Stomach (tissue), 9 donors: ENCODE data around the gene GABRB1. TPM values are rescaled to one million over a fixed set of nuclear protein-coding genes. Genes with fewer than 3 reads are reported as not detected.

Experiments used
- DNase-seq, 2 donors: peaks; one replicate each; pipeline versions ENCODE4 v3.0.0 to v3.0.0-alpha.2; 2013 to 2019
- H3K27ac ChIP-seq, 5 donors: fragments of 200-600 bp in 4 of 5; sonication (generic) in 4 of 5; one replicate each; pipeline ENCODE4 v1.5.1; 2013 to 2019; ENCODE audit warnings: mild to moderate bottlenecking in 1 of 5, moderate library complexity in 1 of 5
- H3K27me3 ChIP-seq, 3 donors: fragments of 200-600 bp; sonication (generic); one replicate each; pipeline ENCODE4 v1.5.1; 2017 to 2019; ENCODE audit warnings: mixed run types in 1 of 3
- H3K36me3 ChIP-seq, 4 donors: fragments of 200-600 bp; sonication (generic); 1 replicate in 3 of 4; 2 replicates in 1 of 4; pipeline ENCODE4 v1.5.1; 2016 to 2019
- H3K4me1 ChIP-seq, 4 donors: fragments of 200-600 bp; sonication (generic); one replicate each; pipeline ENCODE4 v1.5.1; 2016 to 2019
- H3K4me3 ChIP-seq, 4 donors: fragments of 200-600 bp; sonication (generic) in 3 of 4; one replicate each; pipeline ENCODE4 v1.5.1; 2016 to 2019; ENCODE audit warnings: mild to moderate bottlenecking in 1 of 4
- H3K9me3 ChIP-seq, 4 donors: fragments of 200-600 bp; sonication (generic); one replicate each; pipeline ENCODE4 v1.5.1; 2016 to 2019
- EP300 ChIP-seq: sonication (generic); formaldehyde crosslinking; IDR thresholded peaks from one replicate; pipeline ENCODE4 v1.6.1; 2017; ENCODE audit warnings: antibody characterized with exemption
- POLR2A ChIP-seq, 4 donors: fragments of 450-650 bp; IDR thresholded peaks; one replicate each; pipeline ENCODE4 v1.6.1; 2016; ENCODE audit warnings: antibody characterized with exemption in 4 of 4, control low read depth in 2 of 4, mild to moderate bottlenecking in 1 of 4, moderate library complexity in 1 of 4
- POLR2AphosphoS5 ChIP-seq, 3 donors: sonication (generic); formaldehyde crosslinking; IDR thresholded peaks; one replicate each; pipeline ENCODE4 v1.6.1; 2016; ENCODE audit warnings: antibody characterized with exemption in 3 of 3
- WGBS, 5 donors: extraction: QIAGEN DNeasy Blood & Tissue Kit in 3 of 5; methylation state at CpG; one replicate each; pipeline versions ENCODE4 v1.1.5 to v1.1.7; 2013 to 2018; 5-methylcytosine and 5-hydroxymethylcytosine counted together
- intact Hi-C: fragments of 100-400 bp; cut with DNase I; formaldehyde crosslinking; loops from one replicate; pipeline ENCODE4 v1.15.1; 2023; ENCODE audit warnings: low total_unique reads
- polyA plus RNA-seq, 3 donors: library from polyadenylated mRNA; stranded (reverse); fragments of 200-250 nt; gene quantifications; one replicate each; pipeline ENCODE4 v1.2.3, GENCODE V29; 2013
- total RNA-seq, 5 donors: library from RNA; depleted of rRNA; stranded (reverse); fragments of >200 nt; gene quantifications; one replicate each; pipeline versions ENCODE4 v1.1.0 to v1.2.3, GENCODE V29; 2014 to 2016
- TF ChIP-seq, protein P1 (sequence below), 7 experiments: fragments of 450-650 bp in 4 of 7; fragments of 200-600 bp in 3 of 7; sonication (generic) in 3 of 7; IDR thresholded peaks; one replicate each; pipeline ENCODE4 v1.5.1; 2016 to 2019; ENCODE audit warnings: antibody characterized with exemption in 7 of 7, control low read depth in 2 of 7, mild to moderate bottlenecking in 1 of 7
- donor health status: healthy with polysubstance abuse.
- donor health status: Bipolar disorder and iron deficiency.
- donor health status: healthy.

The GABRB1 gene
- total and polyA plus RNA-seq, 8 donors = 2.8 TPM; not detected in 7

DNA sequence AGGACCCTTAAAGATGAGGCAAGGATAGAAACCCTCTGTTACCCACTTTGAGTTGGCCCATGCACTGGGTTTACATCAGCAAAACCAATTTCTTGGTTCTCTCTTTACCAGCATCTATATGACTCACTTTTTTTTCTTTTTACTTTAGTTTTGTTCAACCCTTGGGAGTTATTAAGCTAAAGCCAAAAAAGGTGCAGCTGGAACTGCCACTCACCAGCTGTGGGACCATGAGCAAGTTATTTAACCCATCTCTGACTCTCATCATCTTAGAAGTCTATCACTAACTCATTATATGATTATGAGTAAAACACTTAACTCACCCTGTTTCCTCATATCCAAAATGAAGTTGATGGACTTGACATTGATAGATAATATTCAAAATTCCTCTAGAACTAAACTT is 53.4 kb downstream of the GABRB1 start:
- Histone ChIP-seq H3K36me3 (no peaks in the 10 kb centered on the region), H3K9me3 (no peaks in the 10 kb centered on the region), H3K4me1 (no peaks in the 10 kb centered on the region), H3K27me3 (no peaks in the 10 kb centered on the region), H3K27ac (no peak overlapping the region), H3K4me3 (no peak overlapping the region)
- no peak for DNase-seq
- intact Hi-C loops = no loop called here
- TF ChIP-seq, protein P1, sequence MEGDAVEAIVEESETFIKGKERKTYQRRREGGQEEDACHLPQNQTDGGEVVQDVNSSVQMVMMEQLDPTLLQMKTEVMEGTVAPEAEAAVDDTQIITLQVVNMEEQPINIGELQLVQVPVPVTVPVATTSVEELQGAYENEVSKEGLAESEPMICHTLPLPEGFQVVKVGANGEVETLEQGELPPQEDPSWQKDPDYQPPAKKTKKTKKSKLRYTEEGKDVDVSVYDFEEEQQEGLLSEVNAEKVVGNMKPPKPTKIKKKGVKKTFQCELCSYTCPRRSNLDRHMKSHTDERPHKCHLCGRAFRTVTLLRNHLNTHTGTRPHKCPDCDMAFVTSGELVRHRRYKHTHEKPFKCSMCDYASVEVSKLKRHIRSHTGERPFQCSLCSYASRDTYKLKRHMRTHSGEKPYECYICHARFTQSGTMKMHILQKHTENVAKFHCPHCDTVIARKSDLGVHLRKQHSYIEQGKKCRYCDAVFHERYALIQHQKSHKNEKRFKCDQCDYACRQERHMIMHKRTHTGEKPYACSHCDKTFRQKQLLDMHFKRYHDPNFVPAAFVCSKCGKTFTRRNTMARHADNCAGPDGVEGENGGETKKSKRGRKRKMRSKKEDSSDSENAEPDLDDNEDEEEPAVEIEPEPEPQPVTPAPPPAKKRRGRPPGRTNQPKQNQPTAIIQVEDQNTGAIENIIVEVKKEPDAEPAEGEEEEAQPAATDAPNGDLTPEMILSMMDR (IDR thresholded peaks at IDR 0.05) = no peak
- TF ChIP-seq POLR2AphosphoS5 (IDR thresholded peaks at IDR 0.05) (no peak), EP300 (no peak), POLR2A (IDR thresholded peaks at IDR 0.05) (no peak)

DNA sequence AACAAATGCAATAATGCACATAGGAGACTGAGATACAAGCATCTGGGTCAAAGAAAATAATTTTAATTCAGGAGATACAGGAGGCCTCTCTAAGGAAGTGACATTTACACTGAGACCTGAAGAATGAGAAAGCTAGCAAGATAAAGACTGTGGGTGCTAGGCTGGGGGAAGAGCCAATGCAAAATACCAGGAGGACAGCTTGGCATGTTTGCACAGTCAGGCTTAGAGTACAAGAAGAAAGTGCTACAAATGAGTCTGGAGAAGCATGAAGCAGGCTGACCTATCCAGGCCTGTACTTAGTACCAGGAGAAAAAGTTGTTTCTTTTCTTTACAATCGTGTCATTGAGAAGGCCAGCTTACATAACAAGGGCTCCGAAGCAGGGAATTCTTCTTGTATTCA is 56.9 kb downstream of the GABRB1 start:
- Histone ChIP-seq H3K9me3 (no peaks in the 10 kb centered on the region), H3K4me3 (no peak overlapping the region), H3K27ac (no peak overlapping the region), H3K4me1 (no peaks in the 10 kb centered on the region), H3K36me3 (no peaks in the 10 kb centered on the region), H3K27me3 (no peaks in the 10 kb centered on the region)
- intact Hi-C loops = no loop called here
- 48 to 67% (median 65%) methylated on average over 2 of the region's 2 CpGs for WGBS, 5 donors
- TF ChIP-seq, protein P1 (IDR thresholded peaks at IDR 0.05) = no peak
- DNase-seq = no peak

DNA sequence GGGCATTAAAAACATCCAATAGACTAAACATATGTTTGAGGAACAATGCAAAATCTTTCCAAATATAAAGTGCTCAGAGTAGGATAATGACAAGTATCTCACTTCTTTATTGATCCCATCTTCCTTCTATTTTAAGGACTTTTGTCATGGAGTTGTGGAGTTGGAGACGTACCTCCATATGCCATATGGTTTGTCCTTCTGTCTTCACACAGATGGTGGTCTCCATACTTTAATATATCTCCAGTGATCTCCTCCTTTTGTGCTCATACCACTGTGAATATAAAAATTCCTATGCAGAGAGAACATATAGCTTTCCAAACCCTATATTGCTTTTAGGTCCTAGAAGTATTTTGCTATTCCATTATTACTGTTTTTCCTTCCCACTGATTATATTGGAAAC is 64.5 kb downstream of the GABRB1 start:
- Histone ChIP-seq H3K27me3 (no peaks in the 10 kb centered on the region), H3K36me3 (no peaks in the 10 kb centered on the region), H3K9me3 (no peaks in the 10 kb centered on the region), H3K4me3 (no peak overlapping the region), H3K4me1 (no peaks in the 10 kb centered on the region), H3K27ac (no peak overlapping the region)
- 70 to 88% (median 74%) methylated on average over 1 of the region's 1 CpG for WGBS, 5 donors
- intact Hi-C loops = no loop called here
- no peak for TF ChIP-seq POLR2A (IDR thresholded peaks at IDR 0.05)
- TF ChIP-seq, protein P1 (IDR thresholded peaks at IDR 0.05) = no peak
- TF ChIP-seq POLR2AphosphoS5 (IDR thresholded peaks at IDR 0.05) = no peak
- TF ChIP-seq EP300 = no peak
- DNase-seq = no peak

DNA sequence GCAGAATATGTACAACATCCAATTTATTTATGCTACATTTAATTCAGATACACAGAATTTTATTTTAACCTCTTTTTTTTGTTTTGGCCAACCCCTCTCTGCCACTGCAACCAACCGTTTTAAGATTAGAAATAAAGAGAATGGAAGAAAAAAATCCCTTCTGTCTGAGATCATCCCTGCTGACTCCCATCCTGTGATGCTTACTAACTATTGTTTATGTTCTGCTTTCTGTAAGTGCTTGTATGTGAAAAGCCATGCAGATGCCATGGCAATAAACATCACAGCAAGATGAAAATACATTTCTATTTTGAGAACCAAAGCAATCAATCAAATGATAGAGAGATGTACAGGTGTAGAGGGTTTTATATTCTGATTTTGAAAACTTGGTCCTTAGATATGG is 70.1 kb downstream of the GABRB1 start:
- intact Hi-C loops = no loop called here
- Histone ChIP-seq H3K27me3 (peaks cover 0 to 3% (median 0%) of the 10 kb centered on the region in 3 donors), H3K36me3 (no peaks in the 10 kb centered on the region), H3K27ac (no peak overlapping the region), H3K4me1 (no peaks in the 10 kb centered on the region), H3K4me3 (no peak overlapping the region), H3K9me3 (no peaks in the 10 kb centered on the region)
- TF ChIP-seq POLR2A (IDR thresholded peaks at IDR 0.05) = no peak
- TF ChIP-seq, protein P1 (IDR thresholded peaks at IDR 0.05) = no peak
- no peak for TF ChIP-seq EP300
- TF ChIP-seq POLR2AphosphoS5 (IDR thresholded peaks at IDR 0.05) = no peak
- DNase-seq = no peak
- 31 to 58% (median 39%) methylated on average over 1 of the region's 1 CpG for WGBS, 5 donors

DNA sequence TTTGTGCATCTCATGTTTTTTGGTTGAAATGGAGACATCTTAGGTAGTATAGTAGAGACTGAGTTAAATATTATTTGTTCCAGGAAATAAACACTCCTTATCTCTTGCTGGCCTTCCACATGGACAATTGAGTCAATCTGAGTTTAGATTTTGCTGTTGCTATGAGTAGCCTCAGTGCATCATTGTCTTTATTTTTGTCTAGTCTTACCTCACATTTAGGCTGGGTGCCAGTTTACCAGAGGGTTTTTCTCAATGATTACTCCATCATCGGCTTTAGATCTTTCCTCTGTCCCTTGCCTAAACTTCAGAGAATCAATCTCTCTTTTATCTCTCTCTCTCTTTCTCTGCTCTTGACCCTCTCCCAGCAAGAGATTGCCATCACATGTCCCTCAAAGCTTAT is 73.6 kb downstream of the GABRB1 start:
- TF ChIP-seq, protein P1 (IDR thresholded peaks at IDR 0.05) = no peak
- TF ChIP-seq POLR2AphosphoS5 (IDR thresholded peaks at IDR 0.05) (no peak), EP300 (no peak), POLR2A (IDR thresholded peaks at IDR 0.05) (no peak)
- intact Hi-C loops = no loop called here
- 73 to 94% (median 80%) methylated on average over 1 of the region's 1 CpG for WGBS, 5 donors
- H3K4me3 ChIP-seq = no peak overlapping the region
- no peak overlapping the region for H3K27ac ChIP-seq
- H3K27me3 ChIP-seq = peaks cover 0 to 3% (median 0%) of the 10 kb centered on the region in 3 donors
- no peaks in the 10 kb centered on the region for H3K9me3 ChIP-seq
- H3K36me3 ChIP-seq = no peaks in the 10 kb centered on the region
- no peaks in the 10 kb centered on the region for H3K4me1 ChIP-seq
- no peak for DNase-seq
